ENCODE results near the gene LRTM2.

LRTM2 gene

DNA sequence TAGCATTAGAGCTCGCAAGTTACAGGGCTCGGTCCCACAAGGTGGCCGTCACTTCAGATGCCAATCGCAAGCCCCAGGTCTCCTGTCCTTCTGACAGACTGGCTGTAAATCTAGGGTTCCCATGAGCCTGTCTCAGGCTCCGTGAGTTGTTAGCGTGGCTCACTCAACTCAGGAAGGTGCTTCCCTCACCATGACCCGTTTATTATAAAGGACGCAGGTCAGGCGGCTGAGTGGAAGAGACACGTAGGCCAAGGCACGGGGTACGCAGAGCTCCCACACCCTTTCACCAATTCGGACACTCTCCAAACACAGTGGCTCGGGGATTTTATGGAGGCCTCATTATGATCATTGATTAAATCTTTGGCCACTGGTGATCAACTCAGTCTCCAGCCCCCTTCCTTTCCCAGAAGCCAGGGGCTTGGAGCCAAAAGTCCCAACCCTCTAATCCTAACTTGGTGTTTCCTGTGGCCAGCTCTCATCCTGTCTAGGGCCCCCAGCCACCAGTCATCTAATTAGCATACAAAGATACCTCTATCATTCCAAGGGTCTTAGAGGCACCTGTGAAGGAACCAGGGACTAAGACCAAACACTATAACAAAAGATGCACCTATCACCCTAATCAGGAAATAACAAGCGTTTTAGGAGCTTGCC, 25.8 kb upstream of the LRTM2 start:
- Histone ChIP-seq H3K27ac (ENCODE audit: extremely low read depth, low read depth, low read length) (no peak overlapping the region), H3K4me3 (ENCODE audit: low read depth, low read length) (no peak overlapping the region), H3K36me3 (ENCODE audit: control insufficient read depth in 2 of 2, insufficient read depth in 1 of 2, low read length in 2 of 2) (no peaks in the 10 kb centered on the region), H3K9me3 (ENCODE audit: control insufficient read depth, insufficient read depth, low read depth, low read length) (no peaks in the 10 kb centered on the region), H3K4me1 (ENCODE audit: control insufficient read depth, insufficient read depth, low read length) (no peaks in the 10 kb centered on the region; the same call in 1 of the 2 replicates)
- TF ChIP-seq ZBTB17 (tag by site-specific recombination; IDR thresholded peaks at IDR 0.05) (no peak), ZNF121 (tag by site-specific recombination; IDR thresholded peaks at IDR 0.05) (no peak), ZNF404 (tag by site-specific recombination; IDR thresholded peaks at IDR 0.05) (no peak), ZNF701 (tag by site-specific recombination; IDR thresholded peaks at IDR 0.05) (no peak), ZNF654 (tag by site-specific recombination; IDR thresholded peaks at IDR 0.05; ENCODE audit: low read depth) (no peak), ZFP41 (tag by site-specific recombination; IDR thresholded peaks at IDR 0.05; ENCODE audit: borderline replicate concordance) (no peak), GFI1B (tag by site-specific recombination; IDR thresholded peaks at IDR 0.05) (no peak), ZNF354C (tag by site-specific recombination; IDR thresholded peaks at IDR 0.05; ENCODE audit: borderline replicate concordance, low read depth) (no peak), ZNF776 (tag by site-specific recombination; IDR thresholded peaks at IDR 0.05; ENCODE audit: borderline replicate concordance) (no peak), ZNF585B (tag by site-specific recombination; IDR thresholded peaks at IDR 0.05) (no peak)
- TF ChIP-seq, protein P1, sequence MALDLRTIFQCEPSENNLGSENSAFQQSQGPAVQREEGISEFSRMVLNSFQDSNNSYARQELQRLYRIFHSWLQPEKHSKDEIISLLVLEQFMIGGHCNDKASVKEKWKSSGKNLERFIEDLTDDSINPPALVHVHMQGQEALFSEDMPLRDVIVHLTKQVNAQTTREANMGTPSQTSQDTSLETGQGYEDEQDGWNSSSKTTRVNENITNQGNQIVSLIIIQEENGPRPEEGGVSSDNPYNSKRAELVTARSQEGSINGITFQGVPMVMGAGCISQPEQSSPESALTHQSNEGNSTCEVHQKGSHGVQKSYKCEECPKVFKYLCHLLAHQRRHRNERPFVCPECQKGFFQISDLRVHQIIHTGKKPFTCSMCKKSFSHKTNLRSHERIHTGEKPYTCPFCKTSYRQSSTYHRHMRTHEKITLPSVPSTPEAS (tag by site-specific recombination; IDR thresholded peaks at IDR 0.05), result no peak
- TF ChIP-seq, protein P2, sequence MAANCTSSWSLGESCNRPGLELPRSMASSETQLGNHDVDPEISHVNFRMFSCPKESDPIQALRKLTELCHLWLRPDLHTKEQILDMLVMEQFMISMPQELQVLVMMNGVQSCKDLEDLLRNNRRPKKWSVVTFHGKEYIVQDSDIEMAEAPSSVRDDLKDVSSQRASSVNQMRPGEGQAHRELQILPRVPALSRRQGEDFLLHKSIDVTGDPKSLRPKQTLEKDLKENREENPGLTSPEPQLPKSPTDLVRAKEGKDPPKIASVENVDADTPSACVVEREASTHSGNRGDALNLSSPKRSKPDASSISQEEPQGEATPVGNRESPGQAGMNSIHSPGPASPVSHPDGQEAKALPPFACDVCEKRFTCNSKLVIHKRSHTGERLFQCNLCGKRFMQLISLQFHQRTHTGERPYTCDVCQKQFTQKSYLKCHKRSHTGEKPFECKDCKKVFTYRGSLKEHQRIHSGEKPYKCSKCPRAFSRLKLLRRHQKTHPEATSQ (tag by site-specific recombination; IDR thresholded peaks at IDR 0.05), result no peak
- TF ChIP-seq, protein P3, sequence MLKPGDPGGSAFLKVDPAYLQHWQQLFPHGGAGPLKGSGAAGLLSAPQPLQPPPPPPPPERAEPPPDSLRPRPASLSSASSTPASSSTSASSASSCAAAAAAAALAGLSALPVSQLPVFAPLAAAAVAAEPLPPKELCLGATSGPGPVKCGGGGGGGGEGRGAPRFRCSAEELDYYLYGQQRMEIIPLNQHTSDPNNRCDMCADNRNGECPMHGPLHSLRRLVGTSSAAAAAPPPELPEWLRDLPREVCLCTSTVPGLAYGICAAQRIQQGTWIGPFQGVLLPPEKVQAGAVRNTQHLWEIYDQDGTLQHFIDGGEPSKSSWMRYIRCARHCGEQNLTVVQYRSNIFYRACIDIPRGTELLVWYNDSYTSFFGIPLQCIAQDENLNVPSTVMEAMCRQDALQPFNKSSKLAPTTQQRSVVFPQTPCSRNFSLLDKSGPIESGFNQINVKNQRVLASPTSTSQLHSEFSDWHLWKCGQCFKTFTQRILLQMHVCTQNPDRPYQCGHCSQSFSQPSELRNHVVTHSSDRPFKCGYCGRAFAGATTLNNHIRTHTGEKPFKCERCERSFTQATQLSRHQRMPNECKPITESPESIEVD (tag by site-specific recombination; IDR thresholded peaks at IDR 0.05), result no peak
- TF ChIP-seq, protein P4, sequence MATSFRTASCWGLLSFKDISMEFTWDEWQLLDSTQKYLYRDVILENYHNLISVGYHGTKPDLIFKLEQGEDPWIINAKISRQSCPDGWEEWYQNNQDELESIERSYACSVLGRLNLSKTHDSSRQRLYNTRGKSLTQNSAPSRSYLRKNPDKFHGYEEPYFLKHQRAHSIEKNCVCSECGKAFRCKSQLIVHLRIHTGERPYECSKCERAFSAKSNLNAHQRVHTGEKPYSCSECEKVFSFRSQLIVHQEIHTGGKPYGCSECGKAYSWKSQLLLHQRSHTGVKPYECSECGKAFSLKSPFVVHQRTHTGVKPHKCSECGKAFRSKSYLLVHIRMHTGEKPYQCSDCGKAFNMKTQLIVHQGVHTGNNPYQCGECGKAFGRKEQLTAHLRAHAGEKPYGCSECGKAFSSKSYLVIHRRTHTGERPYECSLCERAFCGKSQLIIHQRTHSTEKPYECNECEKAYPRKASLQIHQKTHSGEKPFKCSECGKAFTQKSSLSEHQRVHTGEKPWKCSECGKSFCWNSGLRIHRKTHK (tag by site-specific recombination; IDR thresholded peaks at IDR 0.05), result no peak
- ChIA-PET CTCF (interaction anchor here (0.6 to 9.4 kb wide), 9 partner anchors 9 to 165 kb away, joined by 3 to 259 read pairs (median 4); partner anchors contain the start of gene WNT5B), POLR2A (interaction anchor here (1.7 kb wide), 1 partner anchor 146 kb away, joined by 6 read pairs; no protein-coding TSS in a partner anchor)

DNA sequence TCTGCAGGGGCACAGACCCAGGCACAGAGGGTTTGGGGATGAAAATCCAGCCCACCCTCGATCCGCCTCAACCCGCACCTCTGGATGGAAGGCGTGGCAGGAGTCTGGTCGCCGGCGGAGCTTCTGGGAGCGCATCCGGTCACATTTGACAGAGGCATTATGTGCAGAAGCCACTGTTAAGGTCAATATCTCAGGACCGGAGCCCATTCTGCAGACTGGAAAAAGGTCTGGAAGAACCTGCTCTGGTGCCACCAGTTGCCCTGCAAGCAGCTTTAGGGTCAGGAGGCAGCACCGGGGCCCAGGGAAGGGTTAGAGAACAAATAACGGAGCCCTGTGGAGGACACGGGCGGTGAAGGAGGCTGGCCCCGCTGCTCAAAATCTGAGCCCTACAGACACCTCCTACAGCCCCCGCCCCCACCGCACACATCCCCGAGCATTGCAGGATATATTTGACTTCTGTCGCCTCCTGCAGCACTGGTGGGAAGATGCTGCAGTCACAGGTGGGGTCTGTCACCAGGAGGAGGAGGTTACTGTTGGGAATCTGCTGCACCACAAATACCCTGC, 25.1 kb upstream of the LRTM2 start:
- H3K4me3 ChIP-seq (ENCODE audit: low read depth, low read length), result no peak overlapping the region
- CTCF ChIA-PET, result interaction anchor here (0.6 to 9.4 kb wide), 16 partner anchors 12 to 788 kb away, joined by 3 to 259 read pairs (median 3); partner anchors contain the start of gene WNT5B
- no peaks in the 10 kb centered on the region; the same call in 1 of the 2 replicates for H3K4me1 ChIP-seq (ENCODE audit: control insufficient read depth, insufficient read depth, low read length)
- H3K36me3 ChIP-seq (ENCODE audit: control insufficient read depth in 2 of 2, insufficient read depth in 1 of 2, low read length in 2 of 2), result no peaks in the 10 kb centered on the region
- H3K27ac ChIP-seq (ENCODE audit: extremely low read depth, low read depth, low read length), result no peak overlapping the region
- TF ChIP-seq SP7 (tag by site-specific recombination; IDR thresholded peaks at IDR 0.05) (no peak), ZNF211 (tag by site-specific recombination; IDR thresholded peaks at IDR 0.05; ENCODE audit: low read depth) (no peak), ZNF24 (tag by site-specific recombination; IDR thresholded peaks at IDR 0.05) (no peak), ZNF776 (tag by site-specific recombination; IDR thresholded peaks at IDR 0.05; ENCODE audit: borderline replicate concordance) (no peak), OVOL3 (tag by site-specific recombination; IDR thresholded peaks at IDR 0.05) (no peak), HOXD13 (CRISPR knock-in tag; IDR thresholded peaks at IDR 0.05; ENCODE audit: borderline replicate concordance) (no peak), YY1 (tag by site-specific recombination; IDR thresholded peaks at IDR 0.05) (no peak), ZNF473 (tag by site-specific recombination; IDR thresholded peaks at IDR 0.05) (no peak), SP3 (tag by site-specific recombination; IDR thresholded peaks at IDR 0.05) (no peak), ZBTB17 (tag by site-specific recombination; IDR thresholded peaks at IDR 0.05) (no peak)
- TF ChIP-seq, protein P5, sequence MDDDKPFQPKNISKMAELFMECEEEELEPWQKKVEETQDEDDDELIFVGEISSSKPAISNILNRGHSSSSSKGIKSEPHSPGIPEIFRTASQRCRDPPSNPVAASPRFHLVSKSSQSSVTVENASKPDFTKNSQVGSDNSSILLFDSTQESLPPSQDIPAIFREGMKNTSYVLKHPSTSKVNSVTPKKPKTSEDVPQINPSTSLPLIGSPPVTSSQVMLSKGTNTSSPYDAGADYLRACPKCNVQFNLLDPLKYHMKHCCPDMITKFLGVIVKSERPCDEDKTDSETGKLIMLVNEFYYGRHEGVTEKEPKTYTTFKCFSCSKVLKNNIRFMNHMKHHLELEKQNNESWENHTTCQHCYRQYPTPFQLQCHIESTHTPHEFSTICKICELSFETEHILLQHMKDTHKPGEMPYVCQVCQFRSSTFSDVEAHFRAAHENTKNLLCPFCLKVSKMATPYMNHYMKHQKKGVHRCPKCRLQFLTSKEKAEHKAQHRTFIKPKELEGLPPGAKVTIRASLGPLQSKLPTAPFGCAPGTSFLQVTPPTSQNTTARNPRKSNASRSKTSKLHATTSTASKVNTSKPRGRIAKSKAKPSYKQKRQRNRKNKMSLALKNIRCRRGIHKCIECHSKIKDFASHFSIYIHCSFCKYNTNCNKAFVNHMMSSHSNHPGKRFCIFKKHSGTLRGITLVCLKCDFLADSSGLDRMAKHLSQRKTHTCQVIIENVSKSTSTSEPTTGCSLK (tag by site-specific recombination; IDR thresholded peaks at IDR 0.05), result no peak
- no peaks in the 10 kb centered on the region for H3K9me3 ChIP-seq (ENCODE audit: control insufficient read depth, insufficient read depth, low read depth, low read length)
- POLR2A ChIA-PET, result interaction anchor here (1.0 to 1.7 kb wide), 2 partner anchors 134 to 145 kb away, joined by 4 to 6 read pairs; no protein-coding TSS in a partner anchor
